Renal cortical epithelial cell (primary cell): Measurements from ENCODE around the gene INSYN1. TPM values are rescaled to one million over a fixed set of nuclear protein-coding genes. Genes with fewer than 3 reads are reported as not detected.
"Not testable (repeated sequence)": the region's sequence is repeated elsewhere in the genome, so short reads cannot be mapped to it uniquely, and the experiment has no call there.

Source experiments
- DNase-seq: peaks from one replicate; pipeline ENCODE4 v3.0.0-alpha.2; 2011; ENCODE audit warnings: low read depth
- total RNA-seq: library from RNA; depleted of rRNA; stranded (reverse); fragments of >200 nt; gene quantifications from 2 replicates; pipeline ENCODE4 v1.2.3, GENCODE V29; 2014

Gene INSYN1
- total RNA-seq, 1 donor from 2014 or later: 0.80 TPM

- DNase-seq: no peak
These were observed 3.2 kb downstream of the INSYN1 start for GRCh38 chr15:73749971-73750370.

GRCh38 chr15:73749533-73749932, 3.6 kb downstream of the INSYN1 start:
- no peak for DNase-seq

- DNase-seq: no peak
These were observed 4.4 kb downstream of the INSYN1 start for GRCh38 chr15:73748730-73749129.

- DNase-seq: no peak
These were observed 5.1 kb downstream of the INSYN1 start for GRCh38 chr15:73747847-73748590.

- peak; percentile 4 for DNase-seq
These were observed 6.3 kb downstream of the INSYN1 start for GRCh38 chr15:73746883-73747282.

GRCh38 chr15:73746261-73746660, 6.9 kb downstream of the INSYN1 start:
- no peak for DNase-seq

- DNase-seq: no peak
These were observed 8.1 kb downstream of the INSYN1 start for GRCh38 chr15:73745073-73745472.

GRCh38 chr15:73744293-73744692, 8.9 kb downstream of the INSYN1 start:
- no peak for DNase-seq

GRCh38 chr15:73741321-73741836, 11.8 kb downstream of the INSYN1 start:
- DNase-seq: no peak

GRCh38 chr15:73740152-73741048, 12.8 kb downstream of the INSYN1 start:
- no peak for DNase-seq

GRCh38 chr15:73737535-73737934, 15.6 kb downstream of the INSYN1 start:
- DNase-seq: no peak

GRCh38 chr15:73732930-73733329, 20.2 kb downstream of the INSYN1 start:
- DNase-seq: no peak

GRCh38 chr15:73732051-73732450, 21.1 kb downstream of the INSYN1 start:
- DNase-seq: not testable (repeated sequence)

- no peak for DNase-seq
These were observed 25.7 kb downstream of the INSYN1 start for GRCh38 chr15:73727330-73727976.

GRCh38 chr15:73724212-73724611, 28.9 kb downstream of the INSYN1 start:
- no peak for DNase-seq

GRCh38 chr15:73723191-73723590, 30.0 kb downstream of the INSYN1 start:
- DNase-seq: peak; percentile 30

GRCh38 chr15:73722425-73722824, 30.7 kb downstream of the INSYN1 start:
- no peak for DNase-seq

GRCh38 chr15:73718694-73719093, 34.5 kb downstream of the INSYN1 start:
- DNase-seq: no peak

GRCh38 chr15:73717802-73718201, 35.3 kb downstream of the INSYN1 start:
- DNase-seq: no peak

GRCh38 chr15:73717206-73717605, 35.9 kb downstream of the INSYN1 start:
- DNase-seq: no peak

GRCh38 chr15:73716417-73716816, 36.7 kb downstream of the INSYN1 start:
- DNase-seq: no peak

GRCh38 chr15:73715417-73715816, 37.7 kb downstream of the INSYN1 start:
- no peak for DNase-seq
